HCT116 (cell line): ENCODE results near the gene ATAD1.

Experiments
- CEBPB ChIP-seq: IDR thresholded peaks from 2 replicates; pipeline ENCODE4 v1.6.1; 2012; ENCODE audit warnings: low read depth
- CTCF ChIP-seq, 3 experiments: fragments of 200-600 bp in 1 of 3; sonication (generic) in 1 of 3; IDR thresholded peaks in 2 of 3; conservative IDR thresholded peaks in 1 of 3; 2 replicates each; pipeline ENCODE4 v1.5.1; 2012 to 2017; ENCODE audit warnings: low read depth in 2 of 3, low read length in 2 of 3, antibody characterized with exemption in 1 of 3, borderline replicate concordance in 1 of 3, control low read depth in 1 of 3, mild to moderate bottlenecking in 1 of 3, mixed read lengths in 1 of 3, mixed run types in 1 of 3, moderate library complexity in 1 of 3; ENCODE audit not compliant: insufficient read depth in 1 of 3
- EZH2phosphoT487 ChIP-seq: fragments of 200-600 bp; IDR thresholded peaks from 2 replicates; pipeline ENCODE4 v1.6.1; 2018; ENCODE audit warnings: antibody characterized with exemption, borderline replicate concordance
- MAX ChIP-seq: IDR thresholded peaks from 2 replicates; pipeline ENCODE4 v1.6.1; 2012
- POLR2A ChIP-seq: IDR thresholded peaks from 2 replicates; pipeline ENCODE4 v1.7.0; 2011; ENCODE audit warnings: borderline replicate concordance; ENCODE audit not compliant: insufficient read depth, insufficient read length; ENCODE audit errors: extremely low read depth
- POLR2AphosphoS5 ChIP-seq: IDR thresholded peaks from 2 replicates; pipeline ENCODE4 v1.6.1; 2011; ENCODE audit warnings: mild to moderate bottlenecking, low read depth, low read length, moderate library complexity
- REST ChIP-seq: IDR thresholded peaks from 2 replicates; pipeline ENCODE4 v1.6.1; 2012; ENCODE audit warnings: low read depth
- SRF ChIP-seq: IDR thresholded peaks from 2 replicates; pipeline ENCODE4 v1.6.1; 2012; ENCODE audit warnings: low read depth
- YY1 ChIP-seq: IDR thresholded peaks from 2 replicates; pipeline ENCODE4 v1.6.1; 2011; ENCODE audit warnings: low read length, low read depth, moderate library complexity, mild to moderate bottlenecking; ENCODE audit not compliant: insufficient replicate concordance; ENCODE audit errors: extremely low read depth
- ZNF274 ChIP-seq: fragments of 200-500 bp; sonication (Bioruptor generic); IDR thresholded peaks from 2 replicates; pipeline ENCODE4 v1.6.1; 2014; ENCODE audit warnings: mild to moderate bottlenecking, low read depth, low read length, inconsistent platforms

GRCh38 chr10:87776328-87776727 is 41.7 kb downstream of the ATAD1 start:
- TF ChIP-seq CTCF (IDR thresholded peaks at IDR 0.05 in 2 of 3, conservative IDR thresholded peaks at IDR 0.05 in 1 of 3; ENCODE audit: borderline replicate concordance in 1 of 3, insufficient read depth in 1 of 3, low read depth in 2 of 3, low read length in 2 of 3) (no peak), SRF (no peak), YY1 (no peak), CEBPB (no peak), POLR2A (no peak), POLR2AphosphoS5 (no peak), EZH2phosphoT487 (no peak), MAX (no peak), ZNF274 (no peak), REST (no peak)
